ENCODE measurements around the gene MGARP.

GRCh38 chr4:139312552-139313332 lies 32.7 kb upstream of the MGARP start:
- TF ChIP-seq CTCF (IDR thresholded peaks at IDR 0.05; ENCODE audit: insufficient read depth, low read depth, low read length) (no peak), EZH2 (IDR thresholded peaks at IDR 0.05; ENCODE audit: insufficient read depth, low read length) (no peak)
